ENCODE results near the gene MAML2. TPM values are rescaled to one million over a fixed set of nuclear protein-coding genes. Genes with fewer than 3 reads are reported as not detected.

MAML2 gene
- total RNA-seq, 1 experiment from 2014 or later = 2.7 TPM

DNA sequence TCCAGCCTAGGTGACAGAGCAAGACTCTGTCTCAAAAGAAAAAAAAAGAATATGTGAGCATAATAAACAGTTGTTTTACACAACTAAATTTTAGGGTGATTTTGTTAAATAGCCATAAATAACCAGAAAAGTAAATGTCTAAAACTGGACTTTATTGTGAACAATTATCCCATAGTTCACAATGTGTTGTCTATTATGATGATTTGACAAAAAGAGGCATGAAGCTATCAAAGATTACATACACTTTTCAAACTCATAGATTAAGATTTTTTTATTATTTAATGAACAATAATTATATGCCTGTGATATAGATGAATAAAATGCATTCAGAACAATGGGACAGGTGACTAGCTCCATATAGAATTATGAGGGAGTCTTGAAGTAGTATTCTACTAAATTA lies 392.1 kb downstream of the MAML2 start:
- no peak overlapping the region for H2AK5ac ChIP-seq (ENCODE audit: insufficient read length, low read length)
- no peak for DNase-seq
- H3K27ac Mint-ChIP-seq = no peak overlapping the region
- H3K79me2 ChIP-seq (ENCODE audit: insufficient read depth, low read length) = no peaks in the 10 kb centered on the region
- H3T11ph ChIP-seq (ENCODE audit: low read length) = no peak overlapping the region
- no peak overlapping the region for H2BK5ac ChIP-seq (ENCODE audit: insufficient read length, low read length)
- no peaks in the 10 kb centered on the region for H4K20me1 ChIP-seq (ENCODE audit: control insufficient read depth, insufficient read depth, insufficient read length)
- H2BK12ac ChIP-seq (ENCODE audit: insufficient read length, low read depth, low read length) = no peak overlapping the region
- no peak overlapping the region for H3K4me2 ChIP-seq (ENCODE audit: insufficient read depth, insufficient read length, low read length)
- no peak overlapping the region for H3K27ac ChIP-seq (ENCODE audit: insufficient read length, low read depth, low read length)
- H3K23me2 ChIP-seq (ENCODE audit: insufficient read length, low read depth, low read length, poor library complexity, severe bottlenecking) = no peaks in the 10 kb centered on the region
- peaks cover 23 to 30% of the 10 kb centered on the region in 2 experiments for H3K9me3 Mint-ChIP-seq
- TF ChIP-seq, protein P1, sequence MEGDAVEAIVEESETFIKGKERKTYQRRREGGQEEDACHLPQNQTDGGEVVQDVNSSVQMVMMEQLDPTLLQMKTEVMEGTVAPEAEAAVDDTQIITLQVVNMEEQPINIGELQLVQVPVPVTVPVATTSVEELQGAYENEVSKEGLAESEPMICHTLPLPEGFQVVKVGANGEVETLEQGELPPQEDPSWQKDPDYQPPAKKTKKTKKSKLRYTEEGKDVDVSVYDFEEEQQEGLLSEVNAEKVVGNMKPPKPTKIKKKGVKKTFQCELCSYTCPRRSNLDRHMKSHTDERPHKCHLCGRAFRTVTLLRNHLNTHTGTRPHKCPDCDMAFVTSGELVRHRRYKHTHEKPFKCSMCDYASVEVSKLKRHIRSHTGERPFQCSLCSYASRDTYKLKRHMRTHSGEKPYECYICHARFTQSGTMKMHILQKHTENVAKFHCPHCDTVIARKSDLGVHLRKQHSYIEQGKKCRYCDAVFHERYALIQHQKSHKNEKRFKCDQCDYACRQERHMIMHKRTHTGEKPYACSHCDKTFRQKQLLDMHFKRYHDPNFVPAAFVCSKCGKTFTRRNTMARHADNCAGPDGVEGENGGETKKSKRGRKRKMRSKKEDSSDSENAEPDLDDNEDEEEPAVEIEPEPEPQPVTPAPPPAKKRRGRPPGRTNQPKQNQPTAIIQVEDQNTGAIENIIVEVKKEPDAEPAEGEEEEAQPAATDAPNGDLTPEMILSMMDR (conservative IDR thresholded peaks at IDR 0.05) = no peak
- peaks cover 9 to 18% (median 12%) of the 10 kb centered on the region in 3 experiments; a peak in 6 of 7 replicates for H3K36me3 Mint-ChIP-seq (ENCODE audit: insufficient read depth in 1 of 3, low read depth in 3 of 3)
- no peak overlapping the region for H2BK20ac ChIP-seq (ENCODE audit: low read depth, low read length, poor library complexity, severe bottlenecking)
- H4K91ac ChIP-seq (ENCODE audit: insufficient read length, low read depth, low read length) = no peak overlapping the region
- H3K4me1 Mint-ChIP-seq = no peaks in the 10 kb centered on the region
- no peaks in the 10 kb centered on the region for H3K27me3 Mint-ChIP-seq (ENCODE audit: low read depth)
- no peaks in the 10 kb centered on the region for H3K79me1 ChIP-seq (ENCODE audit: insufficient read depth, low read depth, low read length, poor library complexity, severe bottlenecking)
- no peak overlapping the region for H3K14ac ChIP-seq (ENCODE audit: insufficient read depth, low read length)
- H3K4ac ChIP-seq (ENCODE audit: low read depth, low read length) = no peak overlapping the region
- no peak overlapping the region for H3K56ac ChIP-seq (ENCODE audit: insufficient read length, low read depth, low read length)
- H3K18ac ChIP-seq (ENCODE audit: insufficient read length, low read depth, low read length) = no peak overlapping the region
- no peaks in the 10 kb centered on the region for H3K27me3 ChIP-seq (ENCODE audit: insufficient read depth, low read length)
- no peak overlapping the region for H3K23ac ChIP-seq (ENCODE audit: insufficient read length, low read depth, low read length)
- H3K9ac ChIP-seq (ENCODE audit: extremely low read depth, insufficient read length, low read length) = no peak overlapping the region
- no peak overlapping the region for H2BK15ac ChIP-seq (ENCODE audit: low read depth, low read length)
- H3K4me1 ChIP-seq (ENCODE audit: insufficient read depth, low read length) = no peaks in the 10 kb centered on the region
- no peak overlapping the region for H4K8ac ChIP-seq (replicated peaks; ENCODE audit: insufficient read length, low read depth, low read length)
- peaks cover 5% of the 10 kb centered on the region for H3K9me3 ChIP-seq (ENCODE audit: control insufficient read depth, low read depth, low read length)
- H2BK120ac ChIP-seq (ENCODE audit: low read depth, low read length, poor library complexity, severe bottlenecking) = no peak overlapping the region
- no peak overlapping the region for H2AFZ ChIP-seq (ENCODE audit: low read length)
- H4K5ac ChIP-seq (ENCODE audit: insufficient read length, low read depth, low read length) = no peak overlapping the region
- no peak overlapping the region for H3K4me3 Mint-ChIP-seq
